Coronary artery (tissue), 2 donors: ENCODE results near the gene FILIP1L.

Source experiments
- DNase-seq: peaks from one replicate; pipeline ENCODE4 v3.0.0-alpha.2; 2017; ENCODE audit warnings: low spot score
- H3K27ac ChIP-seq, 2 donors: fragments of 200-600 bp; sonication (generic); one replicate each; pipeline ENCODE4 v1.5.1; 2016 to 2019
- H3K4me3 ChIP-seq: fragments of 200-600 bp; sonication (generic); 2 replicates; pipeline ENCODE4 v1.5.1; 2016; ENCODE audit warnings: mild to moderate bottlenecking, moderate library complexity
- TF ChIP-seq, protein P1 (sequence below): fragments of 200-600 bp; sonication (generic); IDR thresholded peaks from one replicate; pipeline ENCODE4 v1.5.1; 2019; ENCODE audit warnings: antibody characterized with exemption

FILIP1L gene

DNA sequence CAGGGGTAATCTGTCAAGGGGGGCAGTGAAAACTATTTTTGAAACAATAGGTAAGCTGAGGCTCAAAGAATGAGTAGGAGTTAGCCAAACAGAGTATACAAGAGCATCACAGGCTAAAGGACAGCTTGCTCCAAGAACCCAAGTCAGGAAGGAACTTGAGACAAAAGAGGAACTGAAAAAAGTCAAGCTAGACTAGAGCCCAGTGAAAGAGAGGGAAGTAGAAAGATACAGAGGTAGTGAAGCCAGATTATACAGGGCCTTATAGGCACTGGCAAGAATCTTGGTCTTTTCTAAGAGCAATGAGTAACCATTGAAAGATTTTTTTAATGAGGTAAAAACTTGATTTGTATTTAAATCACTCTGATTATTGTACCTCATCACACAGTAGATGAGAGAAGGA is 69.9 kb downstream of the FILIP1L start:
- TF ChIP-seq, protein P1, sequence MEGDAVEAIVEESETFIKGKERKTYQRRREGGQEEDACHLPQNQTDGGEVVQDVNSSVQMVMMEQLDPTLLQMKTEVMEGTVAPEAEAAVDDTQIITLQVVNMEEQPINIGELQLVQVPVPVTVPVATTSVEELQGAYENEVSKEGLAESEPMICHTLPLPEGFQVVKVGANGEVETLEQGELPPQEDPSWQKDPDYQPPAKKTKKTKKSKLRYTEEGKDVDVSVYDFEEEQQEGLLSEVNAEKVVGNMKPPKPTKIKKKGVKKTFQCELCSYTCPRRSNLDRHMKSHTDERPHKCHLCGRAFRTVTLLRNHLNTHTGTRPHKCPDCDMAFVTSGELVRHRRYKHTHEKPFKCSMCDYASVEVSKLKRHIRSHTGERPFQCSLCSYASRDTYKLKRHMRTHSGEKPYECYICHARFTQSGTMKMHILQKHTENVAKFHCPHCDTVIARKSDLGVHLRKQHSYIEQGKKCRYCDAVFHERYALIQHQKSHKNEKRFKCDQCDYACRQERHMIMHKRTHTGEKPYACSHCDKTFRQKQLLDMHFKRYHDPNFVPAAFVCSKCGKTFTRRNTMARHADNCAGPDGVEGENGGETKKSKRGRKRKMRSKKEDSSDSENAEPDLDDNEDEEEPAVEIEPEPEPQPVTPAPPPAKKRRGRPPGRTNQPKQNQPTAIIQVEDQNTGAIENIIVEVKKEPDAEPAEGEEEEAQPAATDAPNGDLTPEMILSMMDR = no peak
- H3K27ac ChIP-seq = peak overlapping the region; percentile 92 to 93
- no peak for DNase-seq
- H3K4me3 ChIP-seq = no peak overlapping the region

DNA sequence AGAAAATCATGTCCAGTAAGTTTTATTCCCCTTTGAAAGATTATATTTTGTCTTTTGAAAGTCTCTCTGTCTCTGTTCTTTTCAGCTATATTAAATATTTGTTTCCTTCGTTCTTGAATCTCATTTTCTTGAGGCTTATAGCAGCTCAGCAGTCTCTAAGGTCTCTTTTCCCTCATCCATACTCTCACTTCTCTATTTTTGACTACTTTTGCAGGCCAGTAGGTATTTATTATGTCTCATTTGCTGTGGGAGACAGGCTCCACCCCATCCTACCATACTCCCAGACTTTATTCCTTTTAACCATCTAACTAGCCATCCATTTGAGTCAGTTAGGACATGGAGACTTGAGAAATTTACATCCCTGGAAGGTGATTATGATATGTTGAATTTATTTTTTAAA is 71.0 kb downstream of the FILIP1L start:
- DNase-seq = no peak
- TF ChIP-seq, protein P1 = no peak
- H3K4me3 ChIP-seq = no peak overlapping the region
- H3K27ac ChIP-seq = peak overlapping the region; percentile 92 to 93

DNA sequence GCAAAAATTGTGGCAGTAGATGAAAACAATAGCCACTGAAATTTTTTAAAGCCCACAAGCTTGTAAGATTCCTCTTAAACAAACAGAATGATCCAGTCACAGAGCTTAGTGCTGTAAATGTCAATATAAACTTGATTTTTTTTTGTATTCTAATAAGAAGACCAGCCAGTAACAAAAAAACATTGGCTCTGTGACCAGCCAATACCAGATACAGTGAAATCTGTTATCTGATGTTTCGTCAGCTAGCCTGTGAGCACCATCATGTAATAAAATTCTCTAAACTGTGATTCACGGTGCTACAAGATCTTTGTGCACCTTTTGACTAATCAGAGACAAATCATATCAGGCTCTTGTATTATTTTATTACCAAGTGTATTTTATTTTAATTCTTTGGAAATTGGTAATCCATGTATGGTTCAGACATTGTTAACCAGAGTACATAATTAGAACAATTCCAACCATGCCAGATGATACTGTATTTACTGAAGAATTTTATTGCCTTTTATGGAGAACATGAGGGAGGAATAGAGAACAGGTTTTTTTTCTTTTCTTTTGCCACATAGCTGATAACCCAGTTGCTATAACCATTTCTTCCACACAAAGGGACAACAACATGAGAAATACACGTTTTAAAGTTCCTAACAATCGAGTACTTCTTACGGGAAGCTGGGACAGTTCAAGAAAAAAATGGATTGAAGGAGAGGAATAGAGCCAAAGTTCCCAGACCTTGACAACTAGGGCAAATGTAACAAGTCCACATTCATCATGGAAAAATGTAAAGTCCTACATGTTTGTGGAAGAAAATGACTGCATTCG is 71.9 kb downstream of the FILIP1L start:
- peak overlapping the region; percentile 92 to 93 for H3K27ac ChIP-seq
- TF ChIP-seq, protein P1 = no peak
- DNase-seq = no peak
- H3K4me3 ChIP-seq = no peak overlapping the region

DNA sequence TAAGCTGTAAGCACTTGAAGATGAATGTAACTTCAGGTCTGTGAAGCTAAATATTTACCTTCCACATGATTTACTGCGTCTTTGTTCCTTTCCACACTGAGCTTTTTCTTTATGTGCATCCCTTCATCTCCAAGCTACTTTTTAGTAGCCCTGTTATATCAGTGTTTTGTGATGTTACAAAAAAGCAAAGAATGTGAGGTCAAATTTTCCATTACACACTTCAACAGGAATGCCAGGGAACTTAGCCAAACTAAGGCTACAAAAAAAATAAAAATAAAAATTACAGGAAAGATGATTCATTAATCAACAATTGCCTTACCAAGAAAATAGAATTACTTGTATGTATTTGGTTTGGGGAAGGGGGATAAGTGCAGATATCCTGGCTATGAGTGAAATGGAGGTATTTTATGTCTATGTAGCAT is 73.0 kb downstream of the FILIP1L start:
- TF ChIP-seq, protein P1 = no peak
- H3K27ac ChIP-seq = peak overlapping the region; percentile 92 to 93
- no peak overlapping the region for H3K4me3 ChIP-seq
- DNase-seq = no peak

DNA sequence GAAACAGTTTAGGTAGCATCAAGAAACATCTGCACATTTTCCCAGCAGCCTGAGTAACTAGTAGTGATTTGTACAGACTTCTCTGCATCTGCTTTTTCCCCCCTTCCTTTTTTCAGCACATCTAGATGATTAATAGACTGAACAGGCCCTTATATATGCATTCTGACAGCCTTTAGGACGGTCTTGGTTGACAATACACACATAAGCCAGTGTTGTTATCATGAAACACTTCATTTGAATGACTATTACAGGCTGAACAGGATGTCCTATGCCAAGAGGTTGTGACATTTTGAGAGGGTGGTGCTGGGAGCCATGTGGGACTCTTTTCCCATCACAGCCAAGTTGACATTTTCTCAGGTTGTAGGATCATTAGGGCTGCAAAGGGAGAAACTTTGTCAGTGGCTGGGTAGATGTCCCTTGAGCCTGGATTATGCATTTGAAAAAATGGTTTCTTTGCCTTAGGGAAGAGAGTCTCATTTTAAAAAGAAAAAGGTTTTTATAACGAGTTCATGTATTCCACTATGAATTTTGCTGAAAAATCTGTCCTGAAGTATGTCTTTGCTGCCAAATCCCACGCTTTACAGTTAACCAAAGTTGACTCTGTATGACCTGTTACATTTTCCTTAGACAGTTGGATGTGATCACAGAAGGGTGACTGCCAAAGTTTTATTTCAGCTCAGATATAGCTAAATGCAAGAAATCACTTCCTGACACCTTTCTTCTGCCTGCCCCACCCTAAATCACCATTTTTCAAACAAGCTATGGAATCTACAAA is 73.7 kb downstream of the FILIP1L start:
- H3K27ac ChIP-seq = peak overlapping the region; percentile 92 to 93
- DNase-seq = peak; percentile 79
- no peak overlapping the region for H3K4me3 ChIP-seq
- TF ChIP-seq, protein P1 = no peak

DNA sequence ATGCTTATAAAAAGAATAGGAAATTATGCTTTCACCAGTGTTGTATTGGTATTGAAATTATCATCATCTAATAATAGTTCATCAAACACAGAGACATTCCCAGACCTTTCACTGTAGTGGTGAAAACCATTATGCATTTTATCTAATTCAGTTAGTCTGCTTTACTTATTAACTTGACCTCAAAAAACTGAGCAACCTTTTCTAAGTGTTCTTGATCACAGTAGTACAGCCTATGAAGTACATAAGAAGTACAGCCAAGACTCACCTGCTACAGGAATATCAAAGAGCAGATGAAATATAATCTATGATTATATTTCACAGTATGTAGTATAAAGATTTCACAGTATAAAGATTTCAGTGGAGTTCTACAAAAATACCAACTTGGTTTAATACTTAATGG is 75.2 kb downstream of the FILIP1L start:
- H3K4me3 ChIP-seq = no peak overlapping the region
- TF ChIP-seq, protein P1 = no peak
- H3K27ac ChIP-seq = peak overlapping the region in 1 of 2 donors; percentile 49
- no peak for DNase-seq
